Measurements from ENCODE around the gene CHST5. TPM values are rescaled to one million over a fixed set of nuclear protein-coding genes. Genes with fewer than 3 reads are reported as not detected.

CHST5 gene
- total and polyA plus RNA-seq, 9 of the 15 experiments (the other 6 are each of a cell fraction or from before 2014, with no cell fraction given) = 0.06 to 0.21 (median 0.14) TPM; not detected in 5

GRCh38 chr16:75555707-75556430 lies 20.0 kb upstream of the CHST5 start, which contains the start of gene TMEM231 (continued):
- TF ChIP-seq MGA (IDR thresholded peaks at IDR 0.05) = peak; percentile 95
- no peak for TF ChIP-seq ZNF449 (CRISPR knock-in tag; IDR thresholded peaks at IDR 0.05)
- TF ChIP-seq E2F3 (CRISPR knock-in tag; IDR thresholded peaks at IDR 0.05) = 0 out of 2 replicates have a peak, but pooled peaks have one; percentile 44
- no peak for TF ChIP-seq HINFP (tag; conservative IDR thresholded peaks at IDR 0.05; ENCODE audit: low read depth)
- TF ChIP-seq ZFP91 (CRISPR knock-in tag; IDR thresholded peaks at IDR 0.05) = peak; percentile 44; the same call in 1 of the 2 replicates
- 0 out of 2 replicates have a peak, but pooled peaks have one; percentile 38 for TF ChIP-seq FOXJ2 (tag; IDR thresholded peaks at IDR 0.05)
- TF ChIP-seq GTF2B (IDR thresholded peaks at IDR 0.05; ENCODE audit: extremely low read depth, insufficient read length) = no peak
- TF ChIP-seq CCNT2 (IDR thresholded peaks at IDR 0.05; ENCODE audit: borderline replicate concordance, extremely low read depth, insufficient read length, low read depth, low read length) = peak; percentile 17

All from K562 (cell line).